HepG2 (cell line): ENCODE measurements around the gene SLC13A3. TPM values are rescaled to one million over a fixed set of nuclear protein-coding genes. Genes with fewer than 3 reads are reported as not detected.

ENCODE experiments used
- ATAC-seq: fragments of 200-7000 bp; cut with Tn5 transposase; 3 replicates; pipeline ENCODE4 v1.9.1; 2020; ENCODE audit warnings: mild to moderate bottlenecking, moderate library complexity
- BruUV-seq: library from RNA; stranded (reverse); fragments of 400-500 nt; replicated peaks from 2 replicates; lab custom pipeline; 2021; lab: Mats Ljungman, UMichigan
- CTCF ChIA-PET: fragments of 300-600 bp; formaldehyde crosslinking; extraction: SDS; loops from one replicate; lab custom pipeline; 2021; ENCODE audit warnings: low total read pairs, inconsistent platforms, low intra/inter-chr PET ratio; lab: Yijun Ruan, JAX
- POLR2A ChIA-PET: fragments of 350-600 bp; sonication (Branson Sonifier 250); formaldehyde crosslinking; loops from one replicate; lab custom pipeline; 2020; ENCODE audit warnings: antibody characterized with exemption, inconsistent platforms; lab: Yijun Ruan, JAX
- DNase-seq: peaks from one replicate; pipeline ENCODE4 v3.0.0-alpha.2; 2015; ENCODE audit warnings: low spot score
- FAIRE-seq: peaks from 3 replicates; lab custom pipeline; 2011; peaks lifted over from hg19 to GRCh38; lab: Jason Lieb, UNC
- H2AFZ ChIP-seq: one replicate; pipeline ENCODE4 v1.6.1; 2011; ENCODE audit warnings: low read length, inconsistent platforms
- H3K27ac ChIP-seq: fragments of 300-600 bp; 3 replicates; pipeline ENCODE4 v1.8.0; 2011; ENCODE audit warnings: mixed run types, mild to moderate bottlenecking, mixed read lengths, low read length, inconsistent platforms; ENCODE audit not compliant: insufficient read depth; ENCODE audit errors: extremely low read length
- H3K27me3 ChIP-seq, 2 experiments: fragments of 200-600 bp in 1 of 2; 2 replicates in 1 of 2; 3 replicates in 1 of 2; pipeline versions ENCODE4 v1.6.0 to v1.8.0; 2011; ENCODE audit warnings: low read length in 2 of 2, mild to moderate bottlenecking in 2 of 2, moderate library complexity in 2 of 2, inconsistent platforms in 1 of 2; ENCODE audit not compliant: insufficient read depth in 2 of 2, control insufficient read depth in 1 of 2
- H3K36me3 ChIP-seq, 2 experiments: fragments of 200-600 bp in 1 of 2; replicated peaks in 1 of 2; 2 replicates in 1 of 2; 3 replicates in 1 of 2; pipeline versions ENCODE4 v1.5.1 to v1.8.0; 2011; ENCODE audit warnings: low read length in 2 of 2, inconsistent platforms in 1 of 2; ENCODE audit not compliant: insufficient read depth in 2 of 2, control insufficient read depth in 1 of 2
- H3K4me1 ChIP-seq: 2 replicates; pipeline ENCODE4 v1.5.1; 2012; ENCODE audit warnings: low read length, inconsistent platforms; ENCODE audit not compliant: insufficient read depth
- H3K4me2 ChIP-seq: 2 replicates; pipeline ENCODE4 v1.6.0; 2011; ENCODE audit warnings: low read depth, low read length, inconsistent platforms
- H3K4me3 ChIP-seq, 3 experiments: fragments of 200-600 bp in 1 of 3; sonication (generic), shearing (Covaris generic) in 1 of 3; replicated peaks in 1 of 3; 2 replicates each; pipeline ENCODE4 v1.5.1; 2011 to 2016; ENCODE audit warnings: low read length in 3 of 3, inconsistent platforms in 2 of 3, low read depth in 2 of 3, mild to moderate bottlenecking in 2 of 3, control low read depth in 1 of 3, mixed read lengths in 1 of 3; ENCODE audit not compliant: insufficient read depth in 1 of 3
- H3K79me2 ChIP-seq: one replicate; pipeline ENCODE4 v1.6.1; 2011; ENCODE audit warnings: low read length, inconsistent platforms; ENCODE audit not compliant: insufficient read depth
- H3K9ac ChIP-seq: 2 replicates; pipeline ENCODE4 v1.6.0; 2011; ENCODE audit warnings: mild to moderate bottlenecking, low read depth, low read length, inconsistent platforms; ENCODE audit not compliant: insufficient read depth
- H3K9me3 ChIP-seq: 2 replicates; pipeline ENCODE4 v1.5.1; 2012; ENCODE audit warnings: mild to moderate bottlenecking, low read length
- H4K20me1 ChIP-seq: 2 replicates; pipeline ENCODE4 v1.6.0; 2011; ENCODE audit warnings: inconsistent platforms, mild to moderate bottlenecking, low read length, moderate library complexity; ENCODE audit not compliant: insufficient read depth
- ADNP ChIP-seq: sonication (generic); formaldehyde crosslinking; IDR thresholded peaks from 2 replicates; pipeline ENCODE4 v1.4.0; 2020; ENCODE audit warnings: missing genetic modification reagents
- BHLHE40 ChIP-seq: IDR thresholded peaks from 2 replicates; pipeline ENCODE4 v1.6.1; 2011; ENCODE audit warnings: low read length, improper control_type of control experiment
- CHD4 ChIP-seq: fragments of 200-600 bp; sonication (generic); IDR thresholded peaks from 2 replicates; pipeline ENCODE4 v1.7.0; 2017; ENCODE audit warnings: mild to moderate bottlenecking, low read length, borderline replicate concordance
- EZH2 ChIP-seq: conservative IDR thresholded peaks from 2 replicates; pipeline ENCODE4 v1.6.1; 2012; ENCODE audit warnings: mild to moderate bottlenecking, low read depth, low read length, moderate library complexity
- KDM1A ChIP-seq: IDR thresholded peaks from 2 replicates; pipeline ENCODE4 v1.6.1; 2016; ENCODE audit warnings: missing compliant biosample characterization
- PATZ1 ChIP-seq: sonication (generic); formaldehyde crosslinking; IDR thresholded peaks from 2 replicates; pipeline ENCODE4 v1.4.0; 2020; ENCODE audit warnings: missing genetic modification reagents
- TARDBP ChIP-seq: sonication (generic); formaldehyde crosslinking; IDR thresholded peaks from 2 replicates; pipeline ENCODE4 v1.8.0; 2022; ENCODE audit warnings: mild to moderate bottlenecking, missing genetic modification reagents
- ZMYM3 ChIP-seq: sonication (generic); formaldehyde crosslinking; IDR thresholded peaks from 2 replicates; pipeline ENCODE4 v1.5.1; 2020; ENCODE audit warnings: mild to moderate bottlenecking, missing genetic modification reagents
- ZNF12 ChIP-seq: sonication (generic); formaldehyde crosslinking; IDR thresholded peaks from 2 replicates; pipeline ENCODE4 v1.5.0; 2020; ENCODE audit warnings: missing genetic modification reagents
- ZNF629 ChIP-seq: sonication (generic); formaldehyde crosslinking; conservative IDR thresholded peaks from 2 replicates; pipeline ENCODE4 v1.5.0; 2020; ENCODE audit warnings: missing genetic modification reagents
- WGBS: methylation state at CpG from one replicate; pipeline ENCODE4 v1.1.6; 2017; ENCODE audit warnings: low lambda C conversion rate; 5-methylcytosine and 5-hydroxymethylcytosine counted together
- in situ Hi-C: cut with HindIII; loops from 2 replicates; pipeline ENCODE4 v1.10.0; 2017; ENCODE audit warnings: low pct_unique_long_range_greater_than_20kb; ENCODE audit not compliant: extremely low pct_ligation_motif_present
- intact Hi-C: fragments of 100-400 bp; cut with micrococcal nuclease; formaldehyde crosslinking; loops from one replicate; pipeline ENCODE4 v1.10.0; 2022; ENCODE audit not compliant: unreplicated experiment
- polyA plus RNA-seq, 8 experiments: library from polyadenylated mRNA; depleted of rRNA in 3 of 8; stranded (reverse) in 7 of 8; unstranded in 1 of 8; fragments of >200 nt; fragmentation: Illumina TruSeq in 4 of 8; extraction: Trizol in 4 of 8; gene quantifications; 2 replicates each; pipeline versions ENCODE4 v1.2.1 to v1.2.3, GENCODE V29; 2011 to 2016; ENCODE audit warnings: low read depth in 4 of 8, missing spikeins in 1 of 8, mixed read lengths in 1 of 8; ENCODE audit not compliant: insufficient read depth in 1 of 8
- total RNA-seq, 5 experiments: library from RNA; depleted of rRNA; stranded (reverse); fragments of >200 nt; fragmentation: Illumina TruSeq; extraction: Trizol; gene quantifications; 2 replicates each; pipeline ENCODE4 v1.2.3, GENCODE V29; 2016; ENCODE audit warnings: low read depth in 1 of 5

SLC13A3 gene
- total and polyA plus RNA-seq, 2 of the 13 experiments (the other 11 are each of a cell fraction or from before 2014, with no cell fraction given), result 66.5 to 76.0 TPM

- TF ChIP-seq PATZ1 (CRISPR knock-in tag) (no peak), BHLHE40 (no peak)
Observed at GRCh38 chr20:46646122-46646521, 5.1 kb downstream of the SLC13A3 start (continued).

GRCh38 chr20:46644733-46645132, 6.5 kb downstream of the SLC13A3 start:
- Histone ChIP-seq H3K79me2 (peaks cover 43% of the 10 kb centered on the region), H3K27ac (no peak overlapping the region), H3K4me3 (no peak overlapping the region), H2AFZ (no peak overlapping the region), H3K4me1 (peaks cover 95% of the 10 kb centered on the region), H3K27me3 (no peaks in the 10 kb centered on the region), H3K4me2 (no peak overlapping the region), H3K9me3 (no peaks in the 10 kb centered on the region), H3K9ac (no peak overlapping the region), H4K20me1 (no peaks in the 10 kb centered on the region), H3K36me3 (peaks cover 5 to 30% of the 10 kb centered on the region in 2 experiments)
- TF ChIP-seq ZNF12 (peak; percentile 93), EZH2 (no peak)
- POLR2A ChIA-PET, result interaction anchor here (1.5 to 2.0 kb wide), 2 partner anchors 25 to 28 kb away, joined by 4 read pairs; no protein-coding TSS in a partner anchor
- BruUV-seq, result no TSS peak
- WGBS, result 95% methylated on average over 1 of the region's 1 CpG
- in situ Hi-C loops (loop anchor here (5.0 kb wide), 1 partner anchor 38 kb away; no protein-coding TSS in a partner anchor), intact Hi-C loops (no loop called here)
- FAIRE-seq, result no peak
- no peak for DNase-seq
- ATAC-seq, result no peak
- CTCF ChIA-PET, result interaction anchor here (0.7 kb wide), 1 partner anchor 37 kb away, joined by 4 read pairs; no protein-coding TSS in a partner anchor

- Histone ChIP-seq H3K4me1 (peaks cover 95% of the 10 kb centered on the region), H3K9ac (no peak overlapping the region), H3K36me3 (peaks cover 5 to 33% of the 10 kb centered on the region in 2 experiments), H3K4me3 (no peak overlapping the region), H3K27ac (no peak overlapping the region), H4K20me1 (no peaks in the 10 kb centered on the region), H3K27me3 (no peaks in the 10 kb centered on the region), H2AFZ (no peak overlapping the region), H3K4me2 (no peak overlapping the region), H3K9me3 (no peaks in the 10 kb centered on the region), H3K79me2 (peaks cover 39% of the 10 kb centered on the region)
- ATAC-seq, result no peak
- no peak for DNase-seq
- in situ Hi-C loops (no loop called here), intact Hi-C loops (no loop called here)
- BruUV-seq, result no TSS peak
- no peak for FAIRE-seq
- 99% methylated on average over 3 of the region's 3 CpGs for WGBS
- CTCF ChIA-PET, result interaction anchor here (0.7 kb wide), 1 partner anchor 37 kb away, joined by 4 read pairs; no protein-coding TSS in a partner anchor
- POLR2A ChIA-PET, result no interaction called here
- peak; percentile 80; the same call in 1 of the 2 replicates for TF ChIP-seq CHD4
- peak; percentile 70 for TF ChIP-seq ZMYM3
- peak; percentile 98 for TF ChIP-seq ZNF629 (CRISPR knock-in tag)
- no peak for TF ChIP-seq TARDBP (CRISPR knock-in tag)
- TF ChIP-seq ADNP, result 0 out of 2 replicates have a peak, but pooled peaks have one; percentile 34
- TF ChIP-seq KDM1A (CRISPR knock-in tag), result 0 out of 2 replicates have a peak, but pooled peaks have one; percentile 37
Observed at GRCh38 chr20:46644160-46644559, 7.1 kb downstream of the SLC13A3 start.
